ENCODE measurements around the gene TGFBR3. TPM values are rescaled to one million over a fixed set of nuclear protein-coding genes. Genes with fewer than 3 reads are reported as not detected.

TGFBR3 gene
- total RNA-seq, 1 experiment from 2014 or later = 2.4 TPM

- H2AK5ac ChIP-seq (ENCODE audit: insufficient read length, low read length) = no peak overlapping the region
- Mint-ChIP-seq H3K4me1 (peaks cover under 1 to 7% of the 10 kb centered on the region in 2 experiments), H3K9me3 (no peaks in the 10 kb centered on the region), H3K36me3 (ENCODE audit: insufficient read depth in 1 of 3, low read depth in 3 of 3) (no peaks in the 10 kb centered on the region), H3K27ac (no peak overlapping the region), H3K27me3 (ENCODE audit: low read depth) (no peaks in the 10 kb centered on the region), H3K4me3 (no peak overlapping the region)
- no peaks in the 10 kb centered on the region for H3K79me2 ChIP-seq (ENCODE audit: insufficient read depth, low read length)
- no peaks in the 10 kb centered on the region for H3K9me3 ChIP-seq (ENCODE audit: control insufficient read depth, low read depth, low read length)
- no CpG with 5 or more reads among the region's 5 CpGs for WGBS (ENCODE audit: extremely low coverage, insufficient read length, low lambda C conversion rate)
- H3K23me2 ChIP-seq (ENCODE audit: insufficient read length, low read depth, low read length, poor library complexity, severe bottlenecking) = no peaks in the 10 kb centered on the region
- H3K9ac ChIP-seq (ENCODE audit: extremely low read depth, insufficient read length, low read length) = no peak overlapping the region
- H2AFZ ChIP-seq (ENCODE audit: low read length) = no peak overlapping the region
- no peak overlapping the region for H3K27ac ChIP-seq (ENCODE audit: insufficient read length, low read depth, low read length)
- no peak for TF ChIP-seq CTCF (conservative IDR thresholded peaks at IDR 0.05)
- no peaks in the 10 kb centered on the region for H3K27me3 ChIP-seq (ENCODE audit: insufficient read depth, low read length)
- H4K91ac ChIP-seq (ENCODE audit: insufficient read length, low read depth, low read length) = no peak overlapping the region
- no peak overlapping the region for H3T11ph ChIP-seq (ENCODE audit: low read length)
- no peak overlapping the region for H2BK15ac ChIP-seq (ENCODE audit: low read depth, low read length)
- no peak overlapping the region for H2BK5ac ChIP-seq (ENCODE audit: insufficient read length, low read length)
- no peak overlapping the region for H3K18ac ChIP-seq (ENCODE audit: insufficient read length, low read depth, low read length)
- no peak overlapping the region for H3K14ac ChIP-seq (ENCODE audit: insufficient read depth, low read length)
- no peak for DNase-seq
- H4K20me1 ChIP-seq (ENCODE audit: control insufficient read depth, insufficient read depth, insufficient read length) = no peaks in the 10 kb centered on the region
- H4K8ac ChIP-seq (replicated peaks; ENCODE audit: insufficient read length, low read depth, low read length) = no peak overlapping the region
- no peak overlapping the region for H3K23ac ChIP-seq (ENCODE audit: insufficient read length, low read depth, low read length)
- H3K79me1 ChIP-seq (ENCODE audit: insufficient read depth, low read depth, low read length, poor library complexity, severe bottlenecking) = no peaks in the 10 kb centered on the region
- no peak overlapping the region for H2BK120ac ChIP-seq (ENCODE audit: low read depth, low read length, poor library complexity, severe bottlenecking)
- H4K5ac ChIP-seq (ENCODE audit: insufficient read length, low read depth, low read length) = no peak overlapping the region
- H3K4me1 ChIP-seq (ENCODE audit: insufficient read depth, low read length) = no peaks in the 10 kb centered on the region
- H2BK20ac ChIP-seq (ENCODE audit: low read depth, low read length, poor library complexity, severe bottlenecking) = no peak overlapping the region
- H2BK12ac ChIP-seq (ENCODE audit: insufficient read length, low read depth, low read length) = no peak overlapping the region
- H3K56ac ChIP-seq (ENCODE audit: insufficient read length, low read depth, low read length) = no peak overlapping the region
- no peak overlapping the region for H3K4me2 ChIP-seq (ENCODE audit: insufficient read depth, insufficient read length, low read length)
- no peak overlapping the region for H3K4ac ChIP-seq (ENCODE audit: low read depth, low read length)
Observed at GRCh38 chr1:91877574-91878208, 8.3 kb downstream of the TGFBR3 start.
